A549 (cell line): Measurements from ENCODE around the gene ATP5ME. TPM values are rescaled to one million over a fixed set of nuclear protein-coding genes. Genes with fewer than 3 reads are reported as not detected.

Source experiments
- ATAC-seq, 2 experiments: fragments of 200-7000 bp in 1 of 2; fragments of >200 bp in 1 of 2; cut with Nextera tagmentation in 1 of 2; cut with Tn5 transposase in 1 of 2; 3 replicates each; pipeline versions ENCODE4 v1.8.0 to v1.9.1; 2018 to 2020; ENCODE audit warnings: mild to moderate bottlenecking in 1 of 2, moderate library complexity in 1 of 2
- CTCF ChIA-PET: fragments of 300-600 bp; sonication (Branson Sonifier 250); formaldehyde crosslinking; extraction: SDS; loops from one replicate; lab custom pipeline; 2021; ENCODE audit warnings: antibody characterized with exemption, inconsistent platforms; lab: Yijun Ruan, JAX
- POLR2A ChIA-PET: fragments of 350-600 bp; formaldehyde crosslinking; extraction: SDS; loops from one replicate; lab custom pipeline; 2021; ENCODE audit warnings: antibody characterized with exemption, inconsistent platforms; lab: Yijun Ruan, JAX
- DNase-seq, 2 experiments: peaks; one replicate each; pipeline versions ENCODE4 v3.0.0 to v3.0.0-alpha.2; 2011 to 2016; ENCODE audit warnings: low read depth in 1 of 2, low spot score in 1 of 2
- FAIRE-seq: peaks from 2 replicates; lab custom pipeline; 2011; peaks lifted over from hg19 to GRCh38; lab: Jason Lieb, UNC
- H3K27ac ChIP-seq, 2 experiments: fragments of >200 bp; sonication (Bioruptor Twin); formaldehyde crosslinking; 3 replicates each; pipeline ENCODE4 v1.5.1; 2016 to 2017
- H3K4me1 ChIP-seq: fragments of >200 bp; sonication (Bioruptor Twin); formaldehyde crosslinking; 3 replicates; pipeline ENCODE4 v1.6.1; 2016
- H3K4me2 ChIP-seq: fragments of >200 bp; sonication (Bioruptor Twin); formaldehyde crosslinking; 3 replicates; pipeline ENCODE4 v1.6.1; 2016
- H3K4me3 ChIP-seq: fragments of >200 bp; sonication (Bioruptor Twin); formaldehyde crosslinking; 3 replicates; pipeline ENCODE4 v1.5.1; 2016
- H3K9me3 ChIP-seq: fragments of >200 bp; sonication (Bioruptor Twin); formaldehyde crosslinking; 3 replicates; pipeline ENCODE4 v1.6.1; 2016
- CBX2 ChIP-seq: fragments of 200-600 bp; sonication (generic); IDR thresholded peaks from 2 replicates; pipeline ENCODE4 v1.6.1; 2016; ENCODE audit warnings: low read depth, mild to moderate bottlenecking, borderline replicate concordance
- CBX8 ChIP-seq: fragments of 200-600 bp; sonication (generic); IDR thresholded peaks from 2 replicates; pipeline ENCODE4 v1.6.1; 2016
- FOSL2 ChIP-seq, 2 experiments: fragments of 450-650 bp in 1 of 2; fragments of >200 bp in 1 of 2; sonication (Bioruptor Twin) in 1 of 2; formaldehyde crosslinking; IDR thresholded peaks; 2 replicates each; pipeline versions ENCODE4 v1.5.0 to v1.6.1; 2016 to 2020; ENCODE audit warnings: mild to moderate bottlenecking in 1 of 2, moderate library complexity in 1 of 2
- FOXS1 ChIP-seq: fragments of 250-450 bp; sonication (Bioruptor Pico); IDR thresholded peaks from 2 replicates; pipeline ENCODE4 v1.5.0; 2020; ENCODE audit warnings: mild to moderate bottlenecking, moderate library complexity
- HOXB5 ChIP-seq: fragments of 250-450 bp; sonication (Bioruptor Pico); IDR thresholded peaks from 2 replicates; pipeline ENCODE4 v1.5.0; 2020; ENCODE audit warnings: mild to moderate bottlenecking, moderate library complexity
- KDM1A ChIP-seq: fragments of 200-600 bp; sonication (generic); IDR thresholded peaks from 2 replicates; pipeline ENCODE4 v1.6.1; 2016; ENCODE audit warnings: low read depth, mild to moderate bottlenecking
- MAZ ChIP-seq: fragments of 150-350 bp; IDR thresholded peaks from 2 replicates; pipeline ENCODE4 v1.6.1; 2014; ENCODE audit warnings: antibody characterized with exemption, low read depth, low read length, borderline replicate concordance
- MYC ChIP-seq: IDR thresholded peaks from 2 replicates; pipeline ENCODE4 v1.6.1; 2012; ENCODE audit warnings: mild to moderate bottlenecking, inconsistent platforms, low read length, improper control_type of control experiment, borderline replicate concordance
- NPAS2 ChIP-seq: fragments of 250-450 bp; sonication (Bioruptor Pico); IDR thresholded peaks from 2 replicates; pipeline ENCODE4 v1.8.0; 2022; ENCODE audit warnings: mild to moderate bottlenecking, moderate library complexity, borderline replicate concordance
- ZC3H11A ChIP-seq: fragments of 450-650 bp; IDR thresholded peaks from 2 replicates; pipeline ENCODE4 v1.6.1; 2014; ENCODE audit warnings: antibody characterized with exemption, mild to moderate bottlenecking
- WGBS: methylation state at CpG from one replicate; pipeline ENCODE4 v1.1.6; 2017; ENCODE audit errors: missing lambda C conversion rate; 5-methylcytosine and 5-hydroxymethylcytosine counted together
- polyA plus RNA-seq, 4 experiments: library from polyadenylated mRNA; depleted of rRNA in 3 of 4; stranded (reverse); fragments of >200 nt; fragmentation: RNase III in 1 of 4; extraction: RNeasy Plus Mini Kit Qiagen cat#74134 plus additional on column Dnase treatment in 1 of 4; gene quantifications; 2 replicates in 3 of 4; 3 replicates in 1 of 4; pipeline ENCODE4 v1.2.3, GENCODE V29; 2011 to 2017
- TF ChIP-seq, protein P1 (sequence below): fragments of >200 bp; sonication (Bioruptor Twin); formaldehyde crosslinking; IDR thresholded peaks from 3 replicates; pipeline ENCODE4 v1.6.1; 2016
- TF ChIP-seq, protein P2 (sequence below): fragments of 150-350 bp; IDR thresholded peaks from 2 replicates; pipeline ENCODE4 v1.6.1; 2014; ENCODE audit warnings: low read depth, mild to moderate bottlenecking, low read length
- TF ChIP-seq, protein P3 (sequence below): fragments of >200 bp; sonication (Bioruptor Twin); formaldehyde crosslinking; IDR thresholded peaks from 2 replicates; pipeline ENCODE4 v1.6.1; 2016
- TF ChIP-seq, protein P4 (sequence below): fragments of >200 bp; sonication (Bioruptor Twin); formaldehyde crosslinking; IDR thresholded peaks from 3 replicates; pipeline ENCODE4 v1.5.1; 2016

The ATP5ME gene
- polyA plus RNA-seq, 2 of the 4 experiments (the other 2 are of a cell fraction): 198 to 659 TPM

DNA sequence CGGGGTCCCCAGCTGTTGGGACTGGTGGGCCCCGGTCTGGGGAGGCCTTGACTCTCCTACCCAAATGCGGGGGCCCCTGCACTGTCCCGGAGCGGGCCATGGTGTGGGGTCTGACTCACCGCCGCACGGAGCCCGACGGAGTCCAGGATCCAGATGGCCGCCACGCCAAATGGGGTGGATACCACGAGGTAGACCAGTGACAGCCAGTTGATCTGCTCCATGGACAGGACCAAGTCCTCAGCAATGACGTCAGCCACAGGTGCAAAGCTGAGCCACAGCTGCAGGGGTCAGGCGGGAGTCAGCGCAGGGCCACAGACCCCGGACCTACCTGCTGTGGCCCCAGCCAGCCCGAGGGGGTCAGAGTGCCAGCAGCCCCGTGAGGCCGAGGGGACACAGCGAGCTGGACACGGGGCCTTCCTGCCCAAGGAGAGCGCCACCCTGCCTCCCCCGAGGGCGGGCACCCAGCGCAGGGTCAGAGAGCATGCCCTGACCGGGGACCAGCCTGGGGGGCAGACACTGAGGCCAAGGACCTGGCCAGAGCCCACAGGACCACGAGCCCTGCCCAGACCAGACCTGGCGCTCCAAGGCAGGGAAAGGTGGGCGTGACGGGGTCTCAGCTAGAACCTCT, 12.5 kb upstream of the ATP5ME start:
- no peak for TF ChIP-seq NPAS2 (CRISPR knock-in tag)
- TF ChIP-seq, protein P1, sequence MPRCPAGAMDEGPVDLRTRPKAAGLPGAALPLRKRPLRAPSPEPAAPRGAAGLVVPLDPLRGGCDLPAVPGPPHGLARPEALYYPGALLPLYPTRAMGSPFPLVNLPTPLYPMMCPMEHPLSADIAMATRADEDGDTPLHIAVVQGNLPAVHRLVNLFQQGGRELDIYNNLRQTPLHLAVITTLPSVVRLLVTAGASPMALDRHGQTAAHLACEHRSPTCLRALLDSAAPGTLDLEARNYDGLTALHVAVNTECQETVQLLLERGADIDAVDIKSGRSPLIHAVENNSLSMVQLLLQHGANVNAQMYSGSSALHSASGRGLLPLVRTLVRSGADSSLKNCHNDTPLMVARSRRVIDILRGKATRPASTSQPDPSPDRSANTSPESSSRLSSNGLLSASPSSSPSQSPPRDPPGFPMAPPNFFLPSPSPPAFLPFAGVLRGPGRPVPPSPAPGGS: no peak
- no peak for TF ChIP-seq CBX2
- TF ChIP-seq FOSL2 (IDR thresholded peaks at IDR 0.05): no peak
- TF ChIP-seq FOSL2 (CRISPR knock-in tag; IDR thresholded peaks at IDR 0.05): no peak
- TF ChIP-seq, protein P2, sequence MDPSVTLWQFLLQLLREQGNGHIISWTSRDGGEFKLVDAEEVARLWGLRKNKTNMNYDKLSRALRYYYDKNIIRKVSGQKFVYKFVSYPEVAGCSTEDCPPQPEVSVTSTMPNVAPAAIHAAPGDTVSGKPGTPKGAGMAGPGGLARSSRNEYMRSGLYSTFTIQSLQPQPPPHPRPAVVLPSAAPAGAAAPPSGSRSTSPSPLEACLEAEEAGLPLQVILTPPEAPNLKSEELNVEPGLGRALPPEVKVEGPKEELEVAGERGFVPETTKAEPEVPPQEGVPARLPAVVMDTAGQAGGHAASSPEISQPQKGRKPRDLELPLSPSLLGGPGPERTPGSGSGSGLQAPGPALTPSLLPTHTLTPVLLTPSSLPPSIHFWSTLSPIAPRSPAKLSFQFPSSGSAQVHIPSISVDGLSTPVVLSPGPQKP: no peak
- TF ChIP-seq HOXB5 (CRISPR knock-in tag): no peak
- no peak for TF ChIP-seq MAZ
- no peak for TF ChIP-seq CBX8
- TF ChIP-seq ZC3H11A: no peak
- TF ChIP-seq, protein P3, sequence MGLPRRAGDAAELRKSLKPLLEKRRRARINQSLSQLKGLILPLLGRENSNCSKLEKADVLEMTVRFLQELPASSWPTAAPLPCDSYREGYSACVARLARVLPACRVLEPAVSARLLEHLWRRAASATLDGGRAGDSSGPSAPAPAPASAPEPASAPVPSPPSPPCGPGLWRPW: no peak
- no peak for TF ChIP-seq MYC
- H3K4me3 ChIP-seq: no peak overlapping the region
- ATAC-seq (peak in 1 of 2 experiments; percentile 3; a peak in 4 of 6 replicates), FAIRE-seq (no peak), DNase-seq (no peak)
- POLR2A ChIA-PET: interaction anchor here (1.0 to 1.3 kb wide), 2 partner anchors 8 to 12 kb away, joined by 4 to 10 read pairs; partner anchors contain the start of genes ATP5ME and MYL5
- no peaks in the 10 kb centered on the region for H3K9me3 ChIP-seq
- peak overlapping the region; percentile 74 for H3K4me2 ChIP-seq
- WGBS: 100% methylated on average over 2 of the region's 31 CpGs
- CTCF ChIA-PET: no interaction called here
- peaks cover 27% of the 10 kb centered on the region for H3K4me1 ChIP-seq
- H3K27ac ChIP-seq: peak overlapping the region; percentile 76 to 98

DNA sequence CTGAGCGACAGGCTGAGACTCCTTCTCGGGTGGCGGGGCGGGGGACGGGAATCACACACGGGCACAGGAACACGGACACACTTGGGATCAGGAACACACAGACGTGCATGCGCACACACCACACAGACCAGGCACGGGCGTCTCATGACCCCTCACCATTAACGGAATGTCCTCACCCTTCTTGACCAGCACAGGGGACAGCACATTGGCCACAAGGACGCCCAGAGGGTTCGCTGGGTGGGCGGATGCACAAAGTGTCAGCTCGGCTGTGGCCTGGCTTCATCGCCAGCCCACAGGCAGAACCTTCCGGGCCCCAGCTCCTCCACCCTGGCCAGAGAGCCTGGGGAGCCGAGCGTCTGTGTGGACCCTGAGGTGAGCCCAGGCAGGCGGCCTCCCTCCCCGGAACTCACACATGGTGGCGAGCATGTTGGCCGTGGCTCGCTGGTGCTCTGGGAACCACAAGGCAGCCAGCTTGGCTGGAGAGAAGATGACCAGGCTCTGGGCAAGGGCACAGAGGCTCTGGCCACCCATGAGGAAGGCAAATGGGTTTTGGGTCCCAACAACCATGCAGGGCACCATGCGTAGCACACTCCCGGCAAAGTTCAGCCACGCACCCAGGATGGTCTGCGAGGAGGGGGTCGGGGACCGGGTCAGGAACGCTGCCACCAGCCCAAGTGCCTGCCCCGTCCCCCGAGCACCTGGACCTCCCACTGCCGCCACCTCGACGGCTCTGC, 11.8 kb upstream of the ATP5ME start:
- no peaks in the 10 kb centered on the region for H3K9me3 ChIP-seq
- H3K4me2 ChIP-seq: no peak overlapping the region
- FAIRE-seq (no peak), DNase-seq (no peak), ATAC-seq (no peak)
- peaks cover 28% of the 10 kb centered on the region for H3K4me1 ChIP-seq
- no peak overlapping the region for H3K4me3 ChIP-seq
- H3K27ac ChIP-seq: peak overlapping the region in 1 of 2 experiments; percentile 98; a peak in 3 of 6 replicates
- WGBS: 96% methylated on average over 13 of the region's 37 CpGs
- CTCF ChIA-PET: interaction anchor here (0.6 kb wide), 1 partner anchor 10 kb away, joined by 4 read pairs; no protein-coding TSS in a partner anchor
- POLR2A ChIA-PET: no interaction called here
- no peak for TF ChIP-seq FOXS1 (CRISPR knock-in tag)
- TF ChIP-seq, protein P4, sequence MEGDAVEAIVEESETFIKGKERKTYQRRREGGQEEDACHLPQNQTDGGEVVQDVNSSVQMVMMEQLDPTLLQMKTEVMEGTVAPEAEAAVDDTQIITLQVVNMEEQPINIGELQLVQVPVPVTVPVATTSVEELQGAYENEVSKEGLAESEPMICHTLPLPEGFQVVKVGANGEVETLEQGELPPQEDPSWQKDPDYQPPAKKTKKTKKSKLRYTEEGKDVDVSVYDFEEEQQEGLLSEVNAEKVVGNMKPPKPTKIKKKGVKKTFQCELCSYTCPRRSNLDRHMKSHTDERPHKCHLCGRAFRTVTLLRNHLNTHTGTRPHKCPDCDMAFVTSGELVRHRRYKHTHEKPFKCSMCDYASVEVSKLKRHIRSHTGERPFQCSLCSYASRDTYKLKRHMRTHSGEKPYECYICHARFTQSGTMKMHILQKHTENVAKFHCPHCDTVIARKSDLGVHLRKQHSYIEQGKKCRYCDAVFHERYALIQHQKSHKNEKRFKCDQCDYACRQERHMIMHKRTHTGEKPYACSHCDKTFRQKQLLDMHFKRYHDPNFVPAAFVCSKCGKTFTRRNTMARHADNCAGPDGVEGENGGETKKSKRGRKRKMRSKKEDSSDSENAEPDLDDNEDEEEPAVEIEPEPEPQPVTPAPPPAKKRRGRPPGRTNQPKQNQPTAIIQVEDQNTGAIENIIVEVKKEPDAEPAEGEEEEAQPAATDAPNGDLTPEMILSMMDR: no peak
- TF ChIP-seq KDM1A: no peak
- TF ChIP-seq CBX8: no peak
